Peyer's patch (tissue), 4 donors: Measurements from ENCODE around the gene YOD1. TPM values are rescaled to one million over a fixed set of nuclear protein-coding genes. Genes with fewer than 3 reads are reported as not detected.
A peak's percentile ranks its signal among the peaks of the same experiment; 100 is the strongest.

ENCODE experiments used
- DNase-seq, 3 donors: peaks; one replicate each; pipeline ENCODE4 v3.0.0-alpha.2; 2017 to 2019
- H3K27ac ChIP-seq, 4 donors: fragments of 200-600 bp; sonication (generic); one replicate each; pipeline ENCODE4 v1.5.1; 2016 to 2019
- H3K27me3 ChIP-seq, 2 donors: fragments of 200-600 bp; sonication (generic); one replicate each; pipeline ENCODE4 v1.5.1; 2019
- H3K36me3 ChIP-seq, 3 donors: fragments of 200-600 bp; sonication (generic); one replicate each; pipeline ENCODE4 v1.5.1; 2016 to 2019
- H3K4me1 ChIP-seq, 4 donors: fragments of 200-600 bp; sonication (generic); one replicate each; pipeline ENCODE4 v1.5.1; 2016 to 2019
- H3K4me3 ChIP-seq, 4 donors: fragments of 200-600 bp; sonication (generic); 1 replicate in 3 of 4; 2 replicates in 1 of 4; pipeline ENCODE4 v1.5.1; 2016 to 2019; ENCODE audit warnings: mild to moderate bottlenecking in 1 of 4
- H3K9me3 ChIP-seq, 4 donors: fragments of 200-600 bp; sonication (generic); one replicate each; pipeline ENCODE4 v1.5.1; 2016 to 2019; ENCODE audit warnings: mild to moderate bottlenecking in 1 of 4
- POLR2A ChIP-seq, 2 donors: fragments of 450-650 bp; IDR thresholded peaks; one replicate each; pipeline ENCODE4 v1.5.1; 2017; ENCODE audit warnings: antibody characterized with exemption in 2 of 2, mild to moderate bottlenecking in 2 of 2, moderate library complexity in 2 of 2
- total RNA-seq, 4 donors: library from RNA; depleted of rRNA; stranded (reverse); fragments of >200 nt; gene quantifications; one replicate each; pipeline ENCODE4 v1.1.0, GENCODE V29; 2016
- TF ChIP-seq, protein P1 (sequence below), 6 experiments: fragments of 450-650 bp in 4 of 6; fragments of 200-600 bp in 2 of 6; sonication (generic) in 1 of 6; IDR thresholded peaks; one replicate each; pipeline ENCODE4 v1.5.1; 2017 to 2019; ENCODE audit warnings: antibody characterized with exemption in 6 of 6, mild to moderate bottlenecking in 3 of 6, moderate library complexity in 1 of 6

Gene YOD1
- total RNA-seq, 4 donors from 2014 or later: 7.4 to 12.7 (median 10.2) TPM

DNA sequence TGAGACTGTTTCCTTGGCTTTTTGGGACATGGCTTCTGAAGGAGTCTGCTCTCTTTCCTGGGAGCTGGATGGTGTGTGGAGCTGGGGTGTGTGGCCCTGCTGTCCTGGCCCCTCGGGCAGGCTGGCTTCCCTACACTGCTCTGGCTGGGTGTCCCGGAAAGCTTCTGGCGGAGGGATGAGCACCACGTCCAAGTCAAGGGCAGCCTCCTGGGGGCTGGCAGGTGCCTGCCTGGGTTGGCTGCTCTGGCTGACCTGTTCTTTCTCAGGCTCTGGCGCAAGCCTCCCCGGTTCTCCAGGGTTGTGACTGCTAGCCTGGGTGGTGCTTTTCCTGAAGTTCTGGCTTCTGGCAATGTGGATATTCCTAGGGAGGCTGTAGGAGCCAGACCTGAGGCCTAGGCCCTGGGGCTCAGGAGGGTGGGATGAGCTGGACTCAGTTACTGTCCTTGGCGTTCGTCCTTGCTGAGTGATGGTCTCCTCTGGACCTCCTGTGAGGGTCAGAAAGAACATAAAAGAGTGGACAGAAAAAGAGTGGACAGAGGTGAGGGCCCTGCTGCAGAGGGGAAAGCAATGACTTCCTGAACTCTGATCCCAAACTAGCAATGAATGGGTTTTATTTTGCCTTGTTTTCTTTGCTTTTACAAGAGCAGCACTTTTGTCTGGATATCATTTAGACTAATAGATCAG lies 27.9 kb downstream of the YOD1 start:
- H3K27me3 ChIP-seq: no peaks in the 10 kb centered on the region
- no peaks in the 10 kb centered on the region for H3K9me3 ChIP-seq
- peaks cover 0 to 39% (median 5%) of the 10 kb centered on the region in 4 donors for H3K4me1 ChIP-seq
- peak overlapping the region in 1 of 4 donors; percentile 97 for H3K27ac ChIP-seq
- TF ChIP-seq POLR2A (IDR thresholded peaks at IDR 0.05): no peak
- TF ChIP-seq, protein P1, sequence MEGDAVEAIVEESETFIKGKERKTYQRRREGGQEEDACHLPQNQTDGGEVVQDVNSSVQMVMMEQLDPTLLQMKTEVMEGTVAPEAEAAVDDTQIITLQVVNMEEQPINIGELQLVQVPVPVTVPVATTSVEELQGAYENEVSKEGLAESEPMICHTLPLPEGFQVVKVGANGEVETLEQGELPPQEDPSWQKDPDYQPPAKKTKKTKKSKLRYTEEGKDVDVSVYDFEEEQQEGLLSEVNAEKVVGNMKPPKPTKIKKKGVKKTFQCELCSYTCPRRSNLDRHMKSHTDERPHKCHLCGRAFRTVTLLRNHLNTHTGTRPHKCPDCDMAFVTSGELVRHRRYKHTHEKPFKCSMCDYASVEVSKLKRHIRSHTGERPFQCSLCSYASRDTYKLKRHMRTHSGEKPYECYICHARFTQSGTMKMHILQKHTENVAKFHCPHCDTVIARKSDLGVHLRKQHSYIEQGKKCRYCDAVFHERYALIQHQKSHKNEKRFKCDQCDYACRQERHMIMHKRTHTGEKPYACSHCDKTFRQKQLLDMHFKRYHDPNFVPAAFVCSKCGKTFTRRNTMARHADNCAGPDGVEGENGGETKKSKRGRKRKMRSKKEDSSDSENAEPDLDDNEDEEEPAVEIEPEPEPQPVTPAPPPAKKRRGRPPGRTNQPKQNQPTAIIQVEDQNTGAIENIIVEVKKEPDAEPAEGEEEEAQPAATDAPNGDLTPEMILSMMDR (IDR thresholded peaks at IDR 0.05): no peak
- DNase-seq: no peak
- H3K4me3 ChIP-seq: no peak overlapping the region
- H3K36me3 ChIP-seq: peaks cover 0 to 9% (median 0%) of the 10 kb centered on the region in 3 donors

DNA sequence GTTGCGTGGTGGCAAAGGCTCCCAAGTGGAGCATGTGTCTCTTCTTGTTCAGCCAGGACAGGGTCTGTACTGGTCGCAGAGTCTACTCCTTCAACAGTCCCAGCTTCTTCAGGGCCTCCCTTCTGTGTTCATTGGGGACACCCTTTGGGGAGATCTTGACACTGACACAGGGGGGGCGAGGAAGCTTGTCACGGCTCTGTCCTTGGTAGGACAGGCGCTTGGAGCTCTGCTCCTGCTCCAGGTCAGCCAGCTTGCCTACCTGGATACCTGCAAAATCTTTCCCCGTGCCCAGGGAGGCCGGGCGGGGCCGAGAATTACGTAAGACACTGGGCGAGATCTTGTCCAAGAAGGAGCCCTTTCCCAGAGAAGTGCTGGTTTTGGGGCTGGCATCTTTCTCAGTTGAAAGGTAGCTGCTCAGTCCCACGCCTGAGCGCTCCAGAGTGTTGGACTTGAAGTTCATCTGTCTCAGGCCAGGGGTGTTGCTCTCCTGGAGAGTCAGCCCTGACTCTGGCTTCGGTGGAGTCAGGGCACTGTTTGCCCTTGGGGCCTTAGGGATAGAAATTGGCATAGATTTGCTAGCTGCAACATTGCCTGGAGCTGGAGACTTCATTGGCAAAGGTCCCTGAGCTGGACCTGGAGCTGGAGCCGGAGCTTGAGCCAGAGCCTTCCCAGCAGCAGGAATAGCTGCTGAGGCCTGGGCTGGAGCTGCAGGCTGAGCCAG lies 29.0 kb downstream of the YOD1 start:
- no peaks in the 10 kb centered on the region for H3K27me3 ChIP-seq
- no peak overlapping the region for H3K4me3 ChIP-seq
- peaks cover 0 to 9% (median 0%) of the 10 kb centered on the region in 3 donors for H3K36me3 ChIP-seq
- TF ChIP-seq POLR2A (IDR thresholded peaks at IDR 0.05): no peak
- TF ChIP-seq, protein P1 (IDR thresholded peaks at IDR 0.05): no peak
- H3K27ac ChIP-seq: peak overlapping the region in 1 of 4 donors; percentile 69
- no peak for DNase-seq
- H3K9me3 ChIP-seq: no peaks in the 10 kb centered on the region
- H3K4me1 ChIP-seq: peaks cover 0 to 39% (median 5%) of the 10 kb centered on the region in 4 donors

DNA sequence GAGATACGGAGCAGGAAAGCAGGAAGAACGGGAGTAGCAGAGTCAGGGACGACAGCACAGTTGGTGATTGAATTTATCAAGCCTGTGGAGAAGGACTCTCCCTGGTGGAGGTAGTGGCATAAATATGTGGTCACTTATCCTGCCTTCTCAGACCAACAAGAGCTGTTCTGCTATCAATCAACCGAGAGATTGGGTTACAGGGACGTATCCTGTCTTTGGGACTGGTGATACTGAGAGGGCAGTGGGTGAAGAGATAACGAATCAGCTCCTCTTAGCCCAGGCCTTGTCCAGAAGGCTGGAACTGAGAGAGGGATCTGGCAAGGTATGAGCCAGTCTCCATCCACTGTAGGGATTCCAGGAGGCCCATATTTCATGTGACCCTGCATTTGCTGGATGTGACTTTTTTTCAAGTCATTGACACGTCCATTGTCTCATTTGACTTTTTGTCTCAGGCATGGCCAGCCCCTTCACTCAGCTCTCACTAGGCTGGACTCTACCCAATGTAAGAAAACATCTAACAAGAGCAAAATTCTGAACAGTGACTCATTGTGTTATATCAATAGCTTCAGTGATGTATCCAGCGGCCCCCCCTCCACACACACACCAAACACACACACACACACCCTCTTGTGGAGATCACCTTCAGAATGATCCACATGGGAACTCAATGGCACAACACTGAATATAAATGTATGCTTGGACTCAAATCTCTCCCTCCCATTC lies 29.7 kb downstream of the YOD1 start:
- H3K36me3 ChIP-seq: peaks cover 0 to 9% (median 0%) of the 10 kb centered on the region in 3 donors
- TF ChIP-seq, protein P1 (IDR thresholded peaks at IDR 0.05): no peak
- no peak for TF ChIP-seq POLR2A (IDR thresholded peaks at IDR 0.05)
- H3K27ac ChIP-seq: peak overlapping the region in 1 of 4 donors; percentile 69
- no peaks in the 10 kb centered on the region for H3K27me3 ChIP-seq
- no peak overlapping the region for H3K4me3 ChIP-seq
- peaks cover 0 to 34% (median 5%) of the 10 kb centered on the region in 4 donors for H3K4me1 ChIP-seq
- no peaks in the 10 kb centered on the region for H3K9me3 ChIP-seq
- no peak for DNase-seq

DNA sequence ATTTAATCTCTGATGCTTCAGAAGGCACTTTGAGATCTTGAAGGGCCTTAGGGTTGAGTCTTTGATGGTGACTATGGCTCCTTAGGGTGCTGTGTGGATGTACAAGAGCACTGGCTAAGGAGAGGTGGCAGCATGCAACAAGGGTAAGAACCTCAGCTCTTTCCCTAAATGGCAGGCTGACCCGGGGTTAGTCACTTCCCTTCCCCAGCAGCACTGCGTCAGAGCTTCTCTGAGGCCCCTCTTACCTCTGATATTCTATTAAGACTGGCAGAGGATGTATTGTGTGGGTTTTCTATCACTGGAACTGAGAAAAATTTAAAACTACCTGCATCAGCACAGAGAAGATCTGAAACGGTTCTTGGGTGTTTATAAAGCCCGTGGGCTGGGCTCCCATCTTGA lies 30.3 kb downstream of the YOD1 start:
- Histone ChIP-seq H3K4me1 (peaks cover 0 to 28% (median 5%) of the 10 kb centered on the region in 4 donors), H3K4me3 (no peak overlapping the region), H3K27me3 (no peaks in the 10 kb centered on the region), H3K36me3 (peaks cover 0 to 9% (median 0%) of the 10 kb centered on the region in 3 donors), H3K9me3 (no peaks in the 10 kb centered on the region), H3K27ac (peak overlapping the region in 1 of 4 donors; percentile 69)
- DNase-seq: no peak
- no peak for TF ChIP-seq POLR2A (IDR thresholded peaks at IDR 0.05)
- TF ChIP-seq, protein P1 (IDR thresholded peaks at IDR 0.05): no peak

DNA sequence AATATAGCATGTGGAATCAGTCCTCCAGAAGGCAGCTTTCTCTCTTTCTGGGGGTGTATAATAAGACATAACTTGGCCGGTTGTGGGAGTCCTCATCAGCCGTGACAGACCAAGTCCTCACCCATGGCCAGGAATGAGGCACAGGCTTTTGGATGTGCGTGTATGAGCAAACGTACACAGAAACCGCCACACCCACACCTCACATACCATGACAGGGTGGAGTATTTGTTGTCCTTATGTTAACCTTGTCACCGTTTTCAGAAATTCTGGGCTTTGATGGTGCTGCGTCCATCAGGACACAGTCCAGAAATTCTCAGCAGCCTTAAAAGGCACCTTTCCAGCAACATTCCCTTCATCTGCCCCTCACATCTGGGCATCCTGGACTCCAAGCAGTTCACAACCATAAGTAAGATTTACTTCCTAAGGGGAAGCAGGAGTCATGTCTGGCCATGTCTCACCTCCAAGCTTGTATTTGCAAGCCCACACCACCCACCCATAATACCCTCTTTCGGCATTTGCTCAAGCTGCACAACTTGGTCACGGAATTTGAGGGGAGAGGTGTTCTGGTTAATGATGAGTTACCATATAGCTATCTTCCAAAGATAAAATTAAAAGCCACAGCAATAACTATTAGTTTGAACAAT lies 30.8 kb downstream of the YOD1 start:
- Histone ChIP-seq H3K9me3 (no peaks in the 10 kb centered on the region), H3K27me3 (no peaks in the 10 kb centered on the region), H3K4me3 (no peak overlapping the region), H3K36me3 (peaks cover 0 to 9% (median 0%) of the 10 kb centered on the region in 3 donors), H3K4me1 (peaks cover 0 to 23% (median 3%) of the 10 kb centered on the region in 4 donors), H3K27ac (peak overlapping the region in 1 of 4 donors; percentile 69)
- peak in 2 of 3 donors; percentile 61 to 76 for DNase-seq
- TF ChIP-seq POLR2A (IDR thresholded peaks at IDR 0.05): peak in 1 of 2 donors; percentile 9
- TF ChIP-seq, protein P1 (IDR thresholded peaks at IDR 0.05): no peak
